GM12864 (cell line): ENCODE data around the gene ZCCHC2.

Source experiments
- DNase-seq: peaks from one replicate; pipeline ENCODE4 v3.0.0-alpha.2; 2011; ENCODE audit warnings: low read depth
- H3K4me3 ChIP-seq: 2 replicates; pipeline ENCODE4 v1.5.1; 2011; ENCODE audit warnings: mild to moderate bottlenecking, low read depth, low read length, control low read depth
- CTCF ChIP-seq: IDR thresholded peaks from 2 replicates; pipeline ENCODE4 v1.5.1; 2011; ENCODE audit warnings: low read depth, mild to moderate bottlenecking, moderate library complexity, low read length, control low read depth, inconsistent platforms; ENCODE audit errors: missing control alignments

ZCCHC2 gene

GRCh38 chr18:62590799-62591590 is 68.2 kb downstream of the ZCCHC2 start:
- TF ChIP-seq CTCF, result no peak
- H3K4me3 ChIP-seq, result no peak overlapping the region
- no peak for DNase-seq

- TF ChIP-seq CTCF, result no peak
- no peak overlapping the region for H3K4me3 ChIP-seq
- DNase-seq, result no peak
Observed at GRCh38 chr18:62596145-62597005, 73.5 kb downstream of the ZCCHC2 start.

- no peak overlapping the region for H3K4me3 ChIP-seq
- no peak for DNase-seq
- TF ChIP-seq CTCF, result no peak
Observed at GRCh38 chr18:62601871-62602270, 79.0 kb downstream of the ZCCHC2 start.

- H3K4me3 ChIP-seq, result no peak overlapping the region
- TF ChIP-seq CTCF, result no peak
- no peak for DNase-seq
Observed at GRCh38 chr18:62602706-62603105, 79.9 kb downstream of the ZCCHC2 start.

- no peak overlapping the region for H3K4me3 ChIP-seq
- no peak for TF ChIP-seq CTCF
- DNase-seq, result no peak
Observed at GRCh38 chr18:62603211-62603610, 80.4 kb downstream of the ZCCHC2 start.

- DNase-seq, result no peak
- no peak overlapping the region for H3K4me3 ChIP-seq
- TF ChIP-seq CTCF, result no peak
Observed at GRCh38 chr18:62603979-62604378, 81.2 kb downstream of the ZCCHC2 start.

- H3K4me3 ChIP-seq, result no peak overlapping the region
- DNase-seq, result no peak
- no peak for TF ChIP-seq CTCF
Observed at GRCh38 chr18:62605685-62606084, 82.9 kb downstream of the ZCCHC2 start.
